Activated CD8-positive, alpha-beta memory T cell treated with anti-CD3 and anti-CD28 coated beads, Interleukin-2, amount 50 U/mL, for 24 hours (primary cell): Measurements from ENCODE around the gene NXPH1.

Source experiments
- DNase-seq: peaks from one replicate; pipeline ENCODE4 v3.0.0-alpha.2; 2020; ENCODE audit errors: extremely low read depth

The NXPH1 gene

GRCh38 chr7:8435590-8436545, 2.5 kb downstream of the NXPH1 start:
- DNase-seq: no peak

- no peak for DNase-seq
These were observed 3.6 kb downstream of the NXPH1 start for GRCh38 chr7:8436965-8437364.

- no peak for DNase-seq
These were observed 4.2 kb downstream of the NXPH1 start for GRCh38 chr7:8437606-8438005.

- DNase-seq: no peak
These were observed 7.3 kb downstream of the NXPH1 start for GRCh38 chr7:8440670-8441069.

- DNase-seq: no peak
These were observed 7.9 kb downstream of the NXPH1 start for GRCh38 chr7:8441106-8441965.

GRCh38 chr7:8442051-8442813, 8.8 kb downstream of the NXPH1 start:
- DNase-seq: no peak

GRCh38 chr7:8442814-8443304, 9.4 kb downstream of the NXPH1 start:
- DNase-seq: no peak

- DNase-seq: no peak
These were observed 10.4 kb downstream of the NXPH1 start for GRCh38 chr7:8443576-8444467.

GRCh38 chr7:8444468-8444769, 11.0 kb downstream of the NXPH1 start:
- DNase-seq: no peak

GRCh38 chr7:8453535-8453934, 20.1 kb downstream of the NXPH1 start:
- DNase-seq: no peak

GRCh38 chr7:8455426-8455825, 22.0 kb downstream of the NXPH1 start:
- DNase-seq: no peak

GRCh38 chr7:8462309-8462708, 28.9 kb downstream of the NXPH1 start:
- no peak for DNase-seq

- DNase-seq: no peak
These were observed 31.9 kb downstream of the NXPH1 start for GRCh38 chr7:8465338-8465737.

- DNase-seq: no peak
These were observed 47.1 kb downstream of the NXPH1 start for GRCh38 chr7:8480527-8480926.

GRCh38 chr7:8481096-8481495, 47.7 kb downstream of the NXPH1 start:
- DNase-seq: no peak

- DNase-seq: no peak
These were observed 48.5 kb downstream of the NXPH1 start for GRCh38 chr7:8481752-8482446.

- no peak for DNase-seq
These were observed 57.1 kb downstream of the NXPH1 start for GRCh38 chr7:8490391-8491045.

GRCh38 chr7:8491106-8491505, 57.7 kb downstream of the NXPH1 start:
- DNase-seq: no peak

- DNase-seq: no peak
These were observed 58.4 kb downstream of the NXPH1 start for GRCh38 chr7:8491544-8492489.
